Adipocyte (in vitro differentiated cells): ENCODE measurements around the gene SEC63.
"Not testable (repeated sequence)": the region's sequence is repeated elsewhere in the genome, so short reads cannot be mapped to it uniquely, and the experiment has no call there.

ENCODE experiments used
- DNase-seq: peaks from one replicate; pipeline ENCODE4 v3.0.0-alpha.2; 2015; ENCODE audit warnings: low read depth
- H3K27me3 ChIP-seq: replicated peaks from 2 replicates; pipeline ENCODE4 v1.7.0; 2013; ENCODE audit warnings: mild to moderate bottlenecking, low read length, moderate library complexity; ENCODE audit not compliant: control insufficient read depth, insufficient read depth
- H3K36me3 ChIP-seq: 2 replicates; pipeline ENCODE4 v1.7.0; 2013; ENCODE audit warnings: low read length, mild to moderate bottlenecking, moderate library complexity; ENCODE audit not compliant: control insufficient read depth, insufficient read depth, severe bottlenecking
- H3K4me1 ChIP-seq: 2 replicates; pipeline ENCODE4 v1.7.0; 2013; ENCODE audit warnings: mild to moderate bottlenecking, low read length, moderate library complexity; ENCODE audit not compliant: control insufficient read depth, insufficient read depth
- H3K4me3 ChIP-seq: 2 replicates; pipeline ENCODE4 v1.7.0; 2013; ENCODE audit warnings: mild to moderate bottlenecking, low read length, moderate library complexity
- H3K9ac ChIP-seq: 2 replicates; pipeline ENCODE4 v1.7.0; 2013; ENCODE audit warnings: mild to moderate bottlenecking, low read length, moderate library complexity
- H3K9me3 ChIP-seq: 2 replicates; pipeline ENCODE4 v1.7.0; 2013; ENCODE audit warnings: mild to moderate bottlenecking, low read length, moderate library complexity; ENCODE audit not compliant: control insufficient read depth

SEC63 gene

DNA sequence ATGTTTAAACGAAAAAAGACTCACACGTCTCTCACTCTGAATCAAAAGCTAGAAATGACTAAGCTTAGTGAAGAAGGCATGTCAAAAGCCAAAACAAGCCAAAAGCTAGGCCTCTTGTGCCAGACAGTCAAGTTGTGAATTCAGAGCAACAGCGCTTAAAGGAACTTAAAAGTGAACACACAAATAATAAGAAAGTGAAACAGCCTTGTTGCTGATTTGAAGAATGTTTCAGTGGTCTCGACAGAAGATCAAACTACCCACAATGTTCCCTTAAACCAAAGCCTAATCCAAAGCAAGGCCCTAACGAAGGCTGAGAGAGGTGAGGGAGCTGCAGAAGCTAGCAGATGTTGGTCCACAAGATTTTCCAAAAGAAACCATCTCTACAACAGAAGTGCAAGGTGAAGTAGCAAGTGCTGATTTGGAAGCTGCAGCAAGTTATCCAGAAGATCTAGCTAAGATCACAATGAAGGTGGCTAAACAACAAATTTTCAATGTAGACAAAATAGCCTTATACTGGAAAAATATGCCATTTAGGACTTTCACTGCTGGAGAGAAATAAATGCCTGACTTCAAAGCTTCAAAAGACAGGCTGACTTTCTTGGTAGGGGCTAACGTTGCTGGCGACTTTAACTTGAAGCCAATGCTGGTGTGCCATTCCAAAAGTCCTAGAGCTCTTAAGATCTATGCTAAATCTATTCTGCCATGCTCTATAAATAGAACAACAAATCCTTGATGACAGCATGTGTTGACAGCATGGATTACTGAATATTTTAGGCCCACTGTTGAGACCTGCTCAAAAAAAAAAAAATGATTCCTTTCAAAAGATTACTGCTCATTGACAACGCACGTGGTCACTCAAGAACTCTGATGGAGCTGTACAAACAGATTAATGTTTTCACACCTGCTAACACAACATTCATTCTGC lies 40.3 kb downstream of the SEC63 start:
- DNase-seq = no peak
- no peak overlapping the region for H3K4me3 ChIP-seq

DNA sequence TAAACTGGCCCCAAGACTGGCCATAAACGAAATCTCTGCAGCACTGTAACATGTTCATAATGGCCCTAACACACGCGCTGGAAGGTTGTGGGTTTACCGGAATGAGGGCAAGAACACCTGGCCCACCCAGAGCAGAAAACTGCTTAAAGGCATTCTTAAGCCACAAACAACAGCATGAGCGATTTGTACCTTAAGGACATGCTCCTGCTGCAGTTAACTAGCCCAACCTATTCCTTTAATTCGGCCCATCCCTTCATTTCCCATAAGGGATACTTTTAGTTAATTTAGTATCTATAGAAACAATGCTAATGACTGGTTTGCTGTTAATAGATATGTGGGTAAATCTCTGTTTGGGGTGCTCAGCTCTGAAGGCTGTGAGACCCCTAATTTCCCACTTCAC lies 41.0 kb downstream of the SEC63 start:
- H3K36me3 ChIP-seq = peaks cover 73% of the 10 kb centered on the region
- H3K9ac ChIP-seq, H3K4me1 ChIP-seq, DNase-seq, H3K9me3 ChIP-seq, H3K4me3 ChIP-seq, H3K27me3 ChIP-seq: not testable (repeated sequence)

More for the DNA sequence above, 40.3 kb downstream of the SEC63 start:
- Histone ChIP-seq H3K27me3 (no peaks in the 10 kb centered on the region), H3K36me3 (peaks cover 66% of the 10 kb centered on the region), H3K4me1 (no peaks in the 10 kb centered on the region), H3K9ac (no peak overlapping the region), H3K9me3 (peaks cover 5% of the 10 kb centered on the region)

GRCh38 chr6:107911692-107912091 lies 46.3 kb downstream of the SEC63 start:
- Histone ChIP-seq H3K36me3 (peaks cover 80% of the 10 kb centered on the region), H3K9ac (no peak overlapping the region)

GRCh38 chr6:107894809-107895396 lies 63.1 kb downstream of the SEC63 start:
- H3K27me3 ChIP-seq = no peaks in the 10 kb centered on the region
- H3K9me3 ChIP-seq = no peaks in the 10 kb centered on the region
- H3K4me3 ChIP-seq = no peak overlapping the region
- no peak overlapping the region for H3K9ac ChIP-seq
- DNase-seq = peak; percentile 15
- peaks cover 95% of the 10 kb centered on the region for H3K36me3 ChIP-seq
- no peaks in the 10 kb centered on the region for H3K4me1 ChIP-seq

More at GRCh38 chr6:107911692-107912091, 46.3 kb downstream of the SEC63 start:
- Histone ChIP-seq H3K27me3 (no peaks in the 10 kb centered on the region), H3K9me3 (no peaks in the 10 kb centered on the region), H3K4me1 (no peaks in the 10 kb centered on the region), H3K4me3 (no peak overlapping the region)
- no peak for DNase-seq

DNA sequence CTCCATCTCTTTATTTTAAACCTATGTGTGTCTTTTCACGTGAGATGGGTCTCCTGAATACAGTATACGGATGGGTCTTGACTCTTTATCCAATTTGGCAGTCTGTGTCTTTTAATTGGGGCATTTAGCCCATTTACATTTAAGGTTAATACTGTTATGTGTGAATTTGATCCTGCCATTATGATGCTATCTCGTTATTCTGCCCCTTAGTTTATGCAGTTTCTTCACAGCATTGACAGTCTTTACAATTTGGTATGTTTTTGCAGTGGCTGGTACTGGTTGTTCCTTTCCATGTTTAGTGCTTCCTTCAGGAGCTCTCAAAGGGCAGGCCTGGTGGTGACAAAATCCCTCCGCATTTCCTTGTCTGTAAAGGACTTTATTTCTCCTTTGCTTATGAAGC lies 67.6 kb downstream of the SEC63 start:
- H3K4me1 ChIP-seq, H3K9me3 ChIP-seq, H3K4me3 ChIP-seq, H3K27me3 ChIP-seq, H3K9ac ChIP-seq, DNase-seq: not testable (repeated sequence)
- peaks cover 61% of the 10 kb centered on the region for H3K36me3 ChIP-seq

DNA sequence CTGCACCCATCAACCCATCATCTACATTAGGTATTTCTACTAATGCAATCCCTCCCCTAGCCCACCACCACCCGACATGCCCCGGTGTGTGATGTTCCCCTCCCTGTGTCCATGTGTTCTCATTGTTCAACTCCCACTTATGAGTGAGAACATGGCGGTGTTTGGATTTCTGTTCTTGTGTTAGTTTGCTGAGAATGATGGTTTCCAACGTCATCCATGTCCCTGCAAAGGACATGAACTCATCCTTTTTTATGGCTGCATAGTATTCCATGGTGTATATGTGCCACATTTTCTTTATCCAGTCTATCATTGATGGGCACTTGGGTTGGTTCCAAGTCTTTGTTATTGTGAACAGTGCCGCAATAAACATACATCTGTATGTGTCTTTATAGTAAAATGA lies 72.1 kb downstream of the SEC63 start:
- H3K4me3 ChIP-seq, H3K9ac ChIP-seq, DNase-seq, H3K9me3 ChIP-seq, H3K4me1 ChIP-seq, H3K27me3 ChIP-seq: not testable (repeated sequence)
- peaks cover 49% of the 10 kb centered on the region for H3K36me3 ChIP-seq

- Histone ChIP-seq H3K4me3 (no peak overlapping the region), H3K9ac (no peak overlapping the region), H3K9me3 (no peaks in the 10 kb centered on the region), H3K36me3 (peaks cover 71% of the 10 kb centered on the region), H3K4me1 (no peaks in the 10 kb centered on the region), H3K27me3 (no peaks in the 10 kb centered on the region)
- no peak for DNase-seq
Observed at GRCh38 chr6:107879941-107880340, 78.1 kb downstream of the SEC63 start.

DNA sequence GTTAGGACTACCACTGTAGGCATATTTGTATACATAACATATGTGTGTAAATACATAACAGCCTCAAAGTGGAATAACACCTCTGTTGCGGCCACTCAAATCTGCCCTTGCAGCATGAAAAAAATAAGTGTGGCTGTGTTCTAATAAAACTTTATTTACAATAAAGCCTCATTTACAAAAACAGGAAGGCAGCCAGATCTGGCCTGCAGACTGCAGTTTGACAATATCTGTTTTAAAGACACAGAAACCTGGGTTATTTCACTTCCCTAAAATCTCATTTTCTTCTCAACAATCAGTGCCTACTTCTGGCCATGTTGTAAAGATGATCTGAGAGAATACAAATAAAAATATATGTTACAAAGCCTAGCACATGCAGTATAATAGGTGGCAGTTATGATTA lies 80.0 kb downstream of the SEC63 start:
- Histone ChIP-seq H3K27me3 (no peaks in the 10 kb centered on the region), H3K36me3 (peaks cover 70% of the 10 kb centered on the region), H3K4me1 (peaks cover 3% of the 10 kb centered on the region), H3K4me3 (no peak overlapping the region), H3K9ac (no peak overlapping the region), H3K9me3 (no peaks in the 10 kb centered on the region)
- no peak for DNase-seq

- H3K36me3 ChIP-seq = peaks cover 63% of the 10 kb centered on the region
- H3K27me3 ChIP-seq = no peaks in the 10 kb centered on the region
- no peaks in the 10 kb centered on the region for H3K9me3 ChIP-seq
- H3K4me1 ChIP-seq = peaks cover 21% of the 10 kb centered on the region
- peak; percentile 47 for DNase-seq
- H3K4me3 ChIP-seq = no peak overlapping the region
- no peak overlapping the region for H3K9ac ChIP-seq
Observed at GRCh38 chr6:107871976-107872375, 86.0 kb downstream of the SEC63 start.

DNA sequence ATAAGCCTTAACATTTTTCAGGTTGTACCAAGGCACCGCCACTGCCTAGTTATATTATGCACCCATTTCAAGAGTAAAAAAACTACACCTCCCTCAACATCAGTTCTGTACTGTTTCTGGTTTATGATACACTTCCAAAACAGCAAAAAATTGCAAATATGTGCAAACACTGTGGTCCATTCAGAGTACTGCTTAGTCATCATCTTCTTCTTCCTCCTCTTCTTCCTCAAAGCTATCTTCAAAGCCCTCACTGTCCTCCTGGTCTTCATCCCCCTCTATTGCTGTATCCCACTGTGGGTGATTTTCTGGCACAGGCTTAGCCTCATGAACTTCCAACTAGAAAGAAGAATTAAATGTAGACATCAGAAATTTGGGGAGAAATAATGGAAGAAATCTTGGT lies 86.5 kb downstream of the SEC63 start:
- not testable (repeated sequence) for H3K9ac ChIP-seq, DNase-seq, H3K4me3 ChIP-seq, H3K27me3 ChIP-seq, H3K9me3 ChIP-seq
- Histone ChIP-seq H3K36me3 (peaks cover 59% of the 10 kb centered on the region), H3K4me1 (peaks cover 21% of the 10 kb centered on the region)

- no peak for DNase-seq
- Histone ChIP-seq H3K9me3 (no peaks in the 10 kb centered on the region), H3K36me3 (peaks cover 57% of the 10 kb centered on the region), H3K4me3 (no peak overlapping the region), H3K27me3 (no peaks in the 10 kb centered on the region), H3K4me1 (peaks cover 21% of the 10 kb centered on the region), H3K9ac (no peak overlapping the region)
Observed at GRCh38 chr6:107871016-107871415, 87.0 kb downstream of the SEC63 start.
